Measurements from ENCODE around the gene NOXO1. TPM values are rescaled to one million over a fixed set of nuclear protein-coding genes. Genes with fewer than 3 reads are reported as not detected.
A peak's percentile ranks its signal among the peaks of the same experiment; 100 is the strongest.

Gene NOXO1
- total and polyA plus RNA-seq, 2 experiments from 2014 or later: 2.0 to 2.6 TPM

DNA sequence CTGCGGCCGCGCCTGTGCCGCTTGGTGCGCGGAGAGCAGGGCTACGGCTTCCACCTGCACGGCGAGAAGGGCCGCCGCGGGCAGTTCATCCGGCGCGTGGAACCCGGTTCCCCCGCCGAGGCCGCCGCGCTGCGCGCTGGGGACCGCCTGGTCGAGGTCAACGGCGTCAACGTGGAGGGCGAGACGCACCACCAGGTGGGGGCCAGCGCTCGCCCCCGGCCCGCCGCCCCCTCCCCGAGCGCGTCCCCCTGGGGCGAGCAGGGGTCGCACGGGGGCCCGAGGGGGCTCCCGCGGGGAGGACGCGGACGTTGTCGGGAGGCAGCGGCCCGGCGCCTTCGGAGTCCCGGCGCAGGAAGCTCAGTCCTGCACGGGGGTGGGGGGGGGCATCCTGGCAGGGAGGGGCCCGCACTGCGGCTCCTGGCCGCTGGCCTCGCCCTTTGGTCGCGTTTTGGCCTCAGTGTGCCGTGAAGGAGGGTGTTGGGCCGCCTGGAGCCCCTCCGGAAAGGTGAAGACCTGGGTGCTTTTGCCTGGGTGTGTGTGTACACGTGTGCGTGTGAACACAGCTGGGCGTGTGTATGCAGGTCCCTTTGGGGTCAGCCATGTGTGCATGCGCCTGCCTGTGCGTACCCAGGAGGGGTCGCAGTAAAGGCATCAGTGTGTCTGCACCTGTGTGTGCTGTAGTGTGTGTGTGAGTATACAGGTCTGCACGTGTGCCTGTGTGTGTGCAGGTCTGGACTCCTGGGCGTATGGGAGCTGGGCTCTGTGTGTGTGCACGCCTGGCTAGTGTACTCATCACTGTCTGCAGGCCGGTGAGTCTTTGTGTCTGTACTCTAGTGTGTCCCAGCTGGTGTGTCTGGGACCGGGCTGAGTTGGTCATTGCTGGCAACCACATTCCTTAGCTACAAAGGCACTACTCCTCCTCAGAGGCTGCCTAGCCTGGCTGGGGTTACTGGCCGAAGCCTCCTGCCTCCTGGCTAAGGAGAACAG lies 46.0 kb upstream of the NOXO1 start:
- no peaks in the 10 kb centered on the region for H4K20me1 ChIP-seq (replicated peaks; ENCODE audit: insufficient read depth)
- Mint-ChIP-seq H3K9me3 (no peaks in the 10 kb centered on the region), H3K4me3 (peak overlapping the region; percentile 81), H3K27me3 (ENCODE audit: insufficient read depth, low read depth, poor library complexity) (peaks cover 14% of the 10 kb centered on the region), H3K27ac (no peak overlapping the region), H3K36me3 (ENCODE audit: low read depth) (peaks cover 3% of the 10 kb centered on the region; the same call in 1 of the 3 replicates), H3K4me1 (peaks cover 12% of the 10 kb centered on the region)
- H3F3A ChIP-seq (replicated peaks; ENCODE audit: low read depth): peaks cover 5% of the 10 kb centered on the region
- ATAC-seq (no peak), DNase-seq (ENCODE audit: low spot score) (no peak)
- no peak overlapping the region for H3K27ac ChIP-seq (ENCODE audit: low read depth)
- H2AFZ ChIP-seq: peak overlapping the region; percentile 72; the same call in 1 of the 2 replicates
- no peaks in the 10 kb centered on the region for H3K36me3 ChIP-seq (ENCODE audit: insufficient read depth)
- H3K27me3 ChIP-seq (ENCODE audit: insufficient read depth): peaks cover 36% of the 10 kb centered on the region
- peak overlapping the region; percentile 85 for H3K4me2 ChIP-seq
- H3K4me3 ChIP-seq: peak overlapping the region; percentile 60
- no peaks in the 10 kb centered on the region; the same call in 1 of the 2 replicates for H3K4me1 ChIP-seq (ENCODE audit: insufficient read depth)
- TF ChIP-seq ZNF331 (CRISPR knock-in tag; IDR thresholded peaks at IDR 0.05; ENCODE audit: low read depth): no peak
- TF ChIP-seq CREB1 (CRISPR knock-in tag; IDR thresholded peaks at IDR 0.05; ENCODE audit: low read depth): no peak
- no peak for TF ChIP-seq POLR2AphosphoS5 (IDR thresholded peaks at IDR 0.05; ENCODE audit: low read depth)
- H3K79me2 ChIP-seq (replicated peaks; ENCODE audit: insufficient read depth): no peaks in the 10 kb centered on the region
- no peaks in the 10 kb centered on the region for H3K9me2 ChIP-seq (ENCODE audit: insufficient read depth)

DNA sequence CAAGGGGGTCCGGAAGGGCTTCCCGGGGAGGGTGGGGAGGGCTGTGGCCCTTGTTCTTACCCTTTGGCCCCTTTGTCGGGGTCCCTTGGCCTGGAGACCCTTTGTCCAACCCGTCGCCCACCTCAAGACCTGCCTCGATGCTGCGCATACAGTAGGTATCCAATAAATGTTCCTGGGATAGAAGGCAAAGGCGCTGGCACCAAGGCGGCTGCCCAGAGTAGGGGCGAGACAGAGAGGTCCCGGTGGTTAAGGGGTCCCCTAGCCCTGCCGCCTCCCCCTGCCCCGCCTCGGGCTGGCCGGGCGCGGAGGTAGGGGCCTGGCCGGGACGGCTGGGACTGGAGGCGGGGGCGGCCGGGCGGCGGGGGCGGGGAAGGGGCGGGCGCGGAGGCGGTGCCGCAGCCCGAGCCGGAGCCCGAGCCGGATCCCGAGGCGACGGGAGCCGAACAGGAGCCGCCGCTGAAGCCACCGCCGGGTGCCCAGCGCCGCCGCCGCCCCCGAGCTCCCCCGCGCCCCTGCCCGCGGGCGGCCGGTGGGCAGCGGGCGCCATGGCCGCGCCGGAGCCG lies 45.3 kb upstream of the NOXO1 start, which contains the start of gene NHERF2:
Gene NHERF2 (plus strand): TSS at position 442 of the 563 bp plus-strand sequence. CDS start 104 bp downstream, at position 546.
- no peaks in the 10 kb centered on the region for H3K9me2 ChIP-seq (ENCODE audit: insufficient read depth)
- H3K27me3 ChIP-seq (ENCODE audit: insufficient read depth): peaks cover 43% of the 10 kb centered on the region
- peak; percentile 6 for ATAC-seq
- no peaks in the 10 kb centered on the region for H3K36me3 ChIP-seq (ENCODE audit: insufficient read depth)
- peaks cover 12% of the 10 kb centered on the region for H3K4me1 Mint-ChIP-seq
- no peak within 1 kb of the TSS for H3K27ac ChIP-seq (ENCODE audit: low read depth)
- H4K20me1 ChIP-seq (replicated peaks; ENCODE audit: insufficient read depth): no peaks in the 10 kb centered on the region
- TF ChIP-seq, protein P1, sequence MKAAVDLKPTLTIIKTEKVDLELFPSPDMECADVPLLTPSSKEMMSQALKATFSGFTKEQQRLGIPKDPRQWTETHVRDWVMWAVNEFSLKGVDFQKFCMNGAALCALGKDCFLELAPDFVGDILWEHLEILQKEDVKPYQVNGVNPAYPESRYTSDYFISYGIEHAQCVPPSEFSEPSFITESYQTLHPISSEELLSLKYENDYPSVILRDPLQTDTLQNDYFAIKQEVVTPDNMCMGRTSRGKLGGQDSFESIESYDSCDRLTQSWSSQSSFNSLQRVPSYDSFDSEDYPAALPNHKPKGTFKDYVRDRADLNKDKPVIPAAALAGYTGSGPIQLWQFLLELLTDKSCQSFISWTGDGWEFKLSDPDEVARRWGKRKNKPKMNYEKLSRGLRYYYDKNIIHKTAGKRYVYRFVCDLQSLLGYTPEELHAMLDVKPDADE (IDR thresholded peaks at IDR 0.05): no peak
- no peak for TF ChIP-seq NANOG (IDR thresholded peaks at IDR 0.05; ENCODE audit: borderline replicate concordance)
- TF ChIP-seq, protein P2, sequence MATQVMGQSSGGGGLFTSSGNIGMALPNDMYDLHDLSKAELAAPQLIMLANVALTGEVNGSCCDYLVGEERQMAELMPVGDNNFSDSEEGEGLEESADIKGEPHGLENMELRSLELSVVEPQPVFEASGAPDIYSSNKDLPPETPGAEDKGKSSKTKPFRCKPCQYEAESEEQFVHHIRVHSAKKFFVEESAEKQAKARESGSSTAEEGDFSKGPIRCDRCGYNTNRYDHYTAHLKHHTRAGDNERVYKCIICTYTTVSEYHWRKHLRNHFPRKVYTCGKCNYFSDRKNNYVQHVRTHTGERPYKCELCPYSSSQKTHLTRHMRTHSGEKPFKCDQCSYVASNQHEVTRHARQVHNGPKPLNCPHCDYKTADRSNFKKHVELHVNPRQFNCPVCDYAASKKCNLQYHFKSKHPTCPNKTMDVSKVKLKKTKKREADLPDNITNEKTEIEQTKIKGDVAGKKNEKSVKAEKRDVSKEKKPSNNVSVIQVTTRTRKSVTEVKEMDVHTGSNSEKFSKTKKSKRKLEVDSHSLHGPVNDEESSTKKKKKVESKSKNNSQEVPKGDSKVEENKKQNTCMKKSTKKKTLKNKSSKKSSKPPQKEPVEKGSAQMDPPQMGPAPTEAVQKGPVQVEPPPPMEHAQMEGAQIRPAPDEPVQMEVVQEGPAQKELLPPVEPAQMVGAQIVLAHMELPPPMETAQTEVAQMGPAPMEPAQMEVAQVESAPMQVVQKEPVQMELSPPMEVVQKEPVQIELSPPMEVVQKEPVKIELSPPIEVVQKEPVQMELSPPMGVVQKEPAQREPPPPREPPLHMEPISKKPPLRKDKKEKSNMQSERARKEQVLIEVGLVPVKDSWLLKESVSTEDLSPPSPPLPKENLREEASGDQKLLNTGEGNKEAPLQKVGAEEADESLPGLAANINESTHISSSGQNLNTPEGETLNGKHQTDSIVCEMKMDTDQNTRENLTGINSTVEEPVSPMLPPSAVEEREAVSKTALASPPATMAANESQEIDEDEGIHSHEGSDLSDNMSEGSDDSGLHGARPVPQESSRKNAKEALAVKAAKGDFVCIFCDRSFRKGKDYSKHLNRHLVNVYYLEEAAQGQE (IDR thresholded peaks at IDR 0.05; ENCODE audit: unreplicated experiment): no peak
- no peak for TF ChIP-seq ZNF331 (CRISPR knock-in tag; IDR thresholded peaks at IDR 0.05; ENCODE audit: low read depth)
- no peak for TF ChIP-seq POLR2AphosphoS5 (IDR thresholded peaks at IDR 0.05; ENCODE audit: low read depth)
- TF ChIP-seq JUNB (IDR thresholded peaks at IDR 0.05; ENCODE audit: unreplicated experiment): no peak
- H3K27ac Mint-ChIP-seq: no peak within 1 kb of the TSS
- H3K4me1 ChIP-seq (ENCODE audit: insufficient read depth): no peaks in the 10 kb centered on the region; the same call in 1 of the 2 replicates
- no peaks in the 10 kb centered on the region for H3K79me2 ChIP-seq (replicated peaks; ENCODE audit: insufficient read depth)
- DNase-seq (ENCODE audit: low spot score): peak; percentile 53
- peaks cover 22% of the 10 kb centered on the region for H3K27me3 Mint-ChIP-seq (ENCODE audit: insufficient read depth, low read depth, poor library complexity)
- H3K4me3 Mint-ChIP-seq: peak within 1 kb of the TSS; percentile 81
- H3K36me3 Mint-ChIP-seq (ENCODE audit: low read depth): peaks cover 3% of the 10 kb centered on the region; the same call in 1 of the 3 replicates
- no peaks in the 10 kb centered on the region for H3K9me3 Mint-ChIP-seq
- H3F3A ChIP-seq (replicated peaks; ENCODE audit: low read depth): peaks cover 5% of the 10 kb centered on the region
- peak within 1 kb of the TSS; percentile 85 for H3K4me2 ChIP-seq
- peak within 1 kb of the TSS; percentile 60 for H3K4me3 ChIP-seq
- peak within 1 kb of the TSS; percentile 72; the same call in 1 of the 2 replicates for H2AFZ ChIP-seq

Measured in GM23338 (cell line).